NK-92 (cell line): ENCODE results near the gene ARL17B.
"Not testable (repeated sequence)": the region's sequence is repeated elsewhere in the genome, so short reads cannot be mapped to it uniquely, and the experiment has no call there.

ENCODE experiments used
- DNase-seq: peaks from one replicate; lab custom pipeline; 2025; ENCODE audit not compliant: unreplicated experiment; lab: John Stamatoyannopoulos, UW

The ARL17B gene

DNA sequence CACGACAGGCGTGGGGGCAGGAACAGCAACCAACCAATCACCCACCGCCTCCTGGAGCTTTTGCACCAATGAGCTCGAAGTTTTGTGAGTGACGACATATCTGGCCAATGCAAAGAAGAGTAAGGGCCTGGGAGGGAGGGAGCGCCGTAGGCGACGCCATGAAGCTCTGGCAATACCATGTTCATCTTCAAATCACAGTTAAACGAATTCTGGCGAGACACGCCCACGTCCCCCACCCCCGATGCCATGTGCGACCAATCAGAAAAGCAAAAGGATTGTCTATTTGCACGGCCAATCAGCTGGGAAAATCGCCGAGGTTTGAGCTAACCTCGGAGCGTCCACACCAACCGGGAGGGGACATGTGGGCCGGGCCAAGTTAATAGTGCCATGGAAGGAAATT is at the start of gene ARL17B:
Gene ARL17B, minus strand, starts transcription at position 12 of the 400 bp plus-strand sequence. CDS start 3,369 bp downstream, outside the sequence.
- DNase-seq: not testable (repeated sequence)

DNA sequence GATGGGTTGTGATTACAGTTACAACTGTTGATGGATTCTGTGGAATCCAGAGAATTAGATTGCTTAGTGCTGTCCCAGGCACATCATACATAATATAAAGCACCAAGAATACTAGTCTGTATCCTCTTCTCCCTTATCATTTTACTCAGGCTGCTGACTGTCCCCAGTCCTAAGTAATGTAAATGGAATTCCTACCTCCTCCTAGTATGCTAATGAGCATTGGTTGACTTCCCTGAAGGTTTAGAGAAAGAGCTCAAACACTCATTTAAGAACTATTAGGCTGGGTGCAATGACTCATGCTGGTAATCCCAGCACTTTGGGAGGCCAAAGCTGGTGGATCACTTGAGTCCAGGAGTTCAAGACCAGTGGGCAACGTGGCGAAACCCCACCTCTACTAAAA is 48.3 kb upstream of the ARL17B start:
- not testable (repeated sequence) for DNase-seq

DNA sequence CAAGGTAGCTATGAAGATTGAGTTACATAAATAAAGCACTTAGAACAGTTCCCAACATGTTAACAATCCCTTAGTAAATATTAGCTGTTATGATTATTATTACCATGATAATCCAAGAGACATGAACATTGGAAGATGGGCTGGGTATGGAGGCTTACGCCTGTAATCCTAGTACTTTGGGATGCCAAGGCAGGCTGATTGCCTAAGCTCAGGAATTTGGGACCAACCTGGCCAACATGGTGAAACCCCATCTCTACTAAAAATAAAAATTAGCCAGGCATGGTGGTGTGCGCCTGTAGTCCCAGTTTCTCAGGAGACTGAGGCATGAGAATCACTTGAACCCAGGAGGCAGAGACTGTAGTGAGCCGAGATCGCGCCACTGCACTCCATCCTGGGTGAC is 45.6 kb upstream of the ARL17B start:
- DNase-seq: not testable (repeated sequence)

DNA sequence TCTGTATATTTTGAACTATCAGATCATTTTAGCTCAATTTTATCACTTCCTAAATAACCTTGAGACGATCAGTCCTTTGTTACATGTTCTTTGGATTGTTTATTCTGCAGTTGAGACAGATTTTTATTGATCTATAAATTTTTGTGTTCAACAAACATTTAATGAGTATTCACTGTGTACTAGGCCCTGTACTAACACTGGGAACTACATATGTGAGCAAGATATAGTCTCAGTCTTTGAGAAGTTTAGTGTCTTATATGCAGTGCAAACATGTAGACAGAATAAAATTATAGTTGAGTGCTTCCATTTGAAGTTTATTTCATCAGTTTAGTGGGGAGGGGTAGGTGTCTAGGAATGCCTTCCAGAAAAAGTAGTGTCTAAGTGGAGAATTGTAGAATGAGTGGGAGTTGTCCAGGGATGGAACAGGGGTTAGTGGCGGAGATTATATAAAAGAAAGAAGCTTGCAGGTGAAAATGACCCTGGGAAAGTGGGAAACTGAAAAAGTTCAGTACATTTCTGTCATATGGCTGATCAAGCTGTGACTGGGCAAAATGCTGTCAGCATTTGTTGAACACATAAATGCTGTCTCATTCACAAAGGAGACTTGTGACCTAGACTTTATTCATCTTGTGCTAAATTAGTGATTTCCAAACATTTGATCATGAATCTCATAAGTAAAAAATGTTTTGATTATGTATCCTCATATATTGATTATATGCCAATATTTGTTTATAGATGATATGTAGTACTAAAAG is 39.6 kb upstream of the ARL17B start:
- not testable (repeated sequence) for DNase-seq

DNA sequence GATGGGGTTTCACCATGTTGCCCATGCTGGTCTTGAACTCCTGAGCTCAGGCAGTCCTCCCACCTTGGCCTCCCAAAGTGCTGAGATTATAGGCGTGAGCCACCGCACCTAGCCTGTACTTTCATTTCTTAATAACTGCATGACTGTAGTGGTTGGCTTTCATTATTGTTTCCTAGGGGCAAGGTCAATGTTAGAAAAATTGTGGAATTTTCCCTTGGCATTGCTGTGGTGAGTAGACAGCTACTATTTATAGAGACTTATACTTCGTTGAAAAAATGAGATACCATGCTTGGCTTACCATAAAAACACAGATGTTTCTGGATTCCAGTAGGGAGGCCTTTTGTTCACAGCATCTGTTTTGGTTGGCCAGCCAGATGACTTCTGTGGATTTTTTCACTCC is 39.0 kb upstream of the ARL17B start:
- not testable (repeated sequence) for DNase-seq

DNA sequence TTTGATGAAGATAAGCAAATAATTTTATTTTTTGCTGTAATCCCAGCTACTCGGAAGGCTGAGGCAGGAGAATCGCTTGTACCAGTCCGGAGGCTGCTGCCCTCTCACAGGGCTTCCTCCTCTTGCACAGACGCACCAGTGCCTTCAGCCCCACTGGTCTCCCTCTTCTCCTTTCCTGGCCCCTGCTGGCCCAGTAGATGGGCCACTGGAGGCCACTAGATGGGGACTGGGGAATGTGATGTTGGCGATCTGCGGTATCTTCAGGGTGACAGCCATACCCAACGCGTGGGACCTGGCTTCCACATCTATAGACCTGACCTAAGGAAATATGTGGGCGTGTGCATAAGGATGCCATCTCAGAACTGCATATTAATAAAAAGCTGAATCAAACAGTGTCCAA is 38.4 kb upstream of the ARL17B start:
- not testable (repeated sequence) for DNase-seq

DNA sequence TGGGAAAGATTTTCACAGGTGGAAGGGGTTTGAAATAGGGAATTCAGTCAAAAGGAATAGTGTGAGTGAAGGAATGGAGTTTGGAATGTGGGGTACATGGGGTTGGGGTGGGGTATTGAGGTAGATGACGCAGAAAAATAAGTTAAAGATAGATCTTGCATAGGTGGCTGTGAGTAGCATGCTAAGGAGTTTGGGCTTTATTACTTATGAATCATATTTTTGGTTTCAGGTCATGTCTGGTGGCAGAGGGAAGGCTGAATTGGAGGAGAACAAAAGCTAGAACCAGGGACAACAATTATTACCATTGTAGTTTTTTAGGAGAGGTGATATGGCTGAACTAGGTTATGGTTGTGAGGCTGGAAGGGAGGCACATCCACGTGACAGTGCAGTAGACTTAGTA is 34.7 kb upstream of the ARL17B start:
- not testable (repeated sequence) for DNase-seq

DNA sequence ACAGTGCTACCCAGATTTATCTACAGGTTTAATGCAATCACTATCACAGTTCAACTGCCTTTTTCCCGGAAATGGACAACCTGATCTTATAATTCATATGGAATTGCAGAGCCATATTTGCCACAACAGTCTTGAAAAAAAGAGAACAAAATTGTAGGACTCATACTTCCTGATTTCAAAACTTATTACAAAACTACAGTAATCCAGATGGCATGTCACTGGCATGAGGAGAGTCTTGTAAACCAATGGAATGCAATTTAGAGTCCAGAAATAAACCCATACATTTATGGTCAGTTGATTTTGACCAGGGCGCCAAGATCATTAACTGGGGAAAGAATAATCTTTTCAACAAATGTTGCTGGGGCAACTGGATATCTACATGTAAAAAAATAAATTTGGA is 32.1 kb upstream of the ARL17B start:
- DNase-seq: not testable (repeated sequence)

DNA sequence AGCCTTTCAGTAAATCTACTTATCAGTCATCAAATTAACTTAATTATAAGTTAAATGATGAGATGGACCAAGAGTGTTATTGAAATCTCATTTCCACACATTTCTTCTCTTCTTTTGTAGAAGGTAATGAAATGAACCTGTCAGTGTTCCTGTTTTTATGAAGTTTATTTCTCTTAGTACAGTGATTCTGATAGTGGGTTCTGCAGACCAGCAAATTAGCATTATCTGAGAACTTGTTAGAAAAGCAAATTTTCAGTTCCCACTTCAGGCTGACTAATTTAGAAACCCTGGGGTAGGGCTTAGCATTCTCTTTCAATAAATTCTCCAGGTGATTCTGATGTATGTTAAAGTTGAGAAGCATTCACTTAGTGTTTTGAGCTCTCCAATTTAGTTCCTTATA is 23.9 kb upstream of the ARL17B start:
- DNase-seq: not testable (repeated sequence)

DNA sequence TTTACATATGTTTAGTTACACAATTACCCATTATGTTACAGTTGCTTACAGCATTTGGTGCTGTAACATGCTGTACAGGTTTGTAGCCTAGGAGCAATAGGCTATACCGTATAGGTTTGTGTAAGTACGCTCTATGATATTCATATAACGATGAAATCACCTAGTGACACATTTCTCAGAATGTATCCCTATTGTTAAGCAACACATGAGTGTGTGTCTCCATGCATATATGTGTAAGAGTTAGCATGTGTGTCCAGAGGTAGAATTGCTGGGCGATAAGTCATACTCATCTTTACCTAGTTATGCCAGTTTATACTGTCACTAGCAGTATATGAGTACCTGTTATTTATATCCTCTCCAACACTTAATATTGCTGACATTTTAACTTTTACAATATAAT is 21.6 kb upstream of the ARL17B start:
- not testable (repeated sequence) for DNase-seq

DNA sequence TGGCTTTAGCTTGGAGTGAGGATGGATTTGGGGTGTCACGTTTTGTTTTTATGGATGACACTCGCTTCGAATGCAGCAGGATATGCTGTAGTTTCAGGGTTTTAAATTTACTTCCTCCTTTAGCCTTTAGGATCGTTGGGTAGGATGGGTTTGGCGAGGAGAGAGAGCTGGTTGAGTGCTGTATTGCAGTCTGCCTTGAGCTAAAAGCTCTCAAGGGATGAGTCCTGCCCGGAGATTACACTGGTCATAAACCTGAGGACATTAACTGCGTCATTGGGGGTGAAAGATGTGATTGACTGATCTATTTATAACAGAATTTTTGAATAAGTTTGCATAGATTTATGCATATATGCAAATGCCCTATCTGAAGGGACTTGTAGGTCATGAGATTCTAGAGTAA is 11.9 kb upstream of the ARL17B start:
- DNase-seq: not testable (repeated sequence)

DNA sequence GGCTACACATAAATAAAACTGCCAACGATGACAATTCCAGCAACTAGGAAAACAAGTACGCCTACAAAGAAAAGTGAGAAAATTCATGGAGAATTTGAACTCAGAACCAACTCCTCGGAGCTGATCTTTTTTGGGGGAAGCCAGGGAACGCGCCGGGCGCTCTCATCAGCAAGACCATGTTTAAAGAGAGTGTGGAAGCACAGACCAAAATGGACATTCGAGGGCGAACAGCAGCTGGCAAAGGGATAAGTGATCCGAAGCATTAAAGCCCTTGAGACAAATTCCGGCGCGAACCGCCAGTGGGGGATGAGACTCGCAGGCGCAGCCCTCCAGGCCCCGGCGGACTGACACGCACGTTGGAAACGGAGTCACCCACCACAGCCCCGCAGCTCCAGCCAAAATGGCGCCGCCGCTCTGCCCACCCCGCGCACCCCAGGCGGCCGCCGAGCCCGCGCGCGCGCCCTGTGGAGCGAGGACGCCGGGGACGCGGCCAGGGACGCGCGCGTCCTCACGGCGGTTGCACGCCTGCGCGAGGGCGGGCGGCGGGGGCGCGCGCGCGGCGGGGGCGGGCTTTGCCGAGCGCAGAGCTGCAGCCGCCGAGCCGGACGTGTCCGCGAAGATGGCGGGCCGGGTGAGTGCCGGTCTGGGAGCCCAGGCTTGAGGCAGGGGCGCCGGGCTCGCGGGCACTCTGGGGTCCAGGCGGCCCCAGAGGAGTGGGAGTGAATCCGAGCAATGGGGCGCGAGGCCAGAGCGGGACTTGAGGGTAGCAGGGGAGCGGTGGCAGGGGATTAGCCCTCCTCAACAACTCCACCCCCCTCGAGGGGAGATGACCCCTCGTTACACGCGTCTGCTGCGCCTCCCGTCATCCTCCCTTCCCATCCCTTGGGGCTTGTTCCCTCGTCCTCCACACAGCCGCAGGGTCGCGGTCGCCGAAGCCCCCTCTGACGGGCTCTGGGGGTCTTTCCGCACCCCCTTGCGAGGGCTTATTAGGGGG is 11.0 kb upstream of the ARL17B start:
- DNase-seq: not testable (repeated sequence)

DNA sequence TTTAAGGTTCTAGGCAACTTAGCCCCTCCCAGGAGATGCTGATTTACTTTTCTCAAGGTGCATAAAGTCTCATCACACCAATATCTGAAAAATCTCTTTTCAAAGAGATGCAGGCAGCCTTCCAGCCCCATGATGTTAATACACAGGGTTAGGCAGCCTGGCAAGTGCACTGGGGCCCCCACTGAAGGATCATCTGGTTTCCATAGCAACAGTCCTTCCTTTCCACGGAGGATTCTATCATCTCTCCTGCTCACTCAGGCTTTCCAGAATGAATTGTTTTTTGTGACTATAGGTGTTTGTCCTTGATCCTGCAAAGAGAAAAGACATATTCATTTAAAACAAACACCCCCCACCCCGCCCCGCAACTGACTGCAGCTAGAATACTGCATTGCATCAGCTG is 6.0 kb upstream of the ARL17B start:
- DNase-seq: not testable (repeated sequence)

DNA sequence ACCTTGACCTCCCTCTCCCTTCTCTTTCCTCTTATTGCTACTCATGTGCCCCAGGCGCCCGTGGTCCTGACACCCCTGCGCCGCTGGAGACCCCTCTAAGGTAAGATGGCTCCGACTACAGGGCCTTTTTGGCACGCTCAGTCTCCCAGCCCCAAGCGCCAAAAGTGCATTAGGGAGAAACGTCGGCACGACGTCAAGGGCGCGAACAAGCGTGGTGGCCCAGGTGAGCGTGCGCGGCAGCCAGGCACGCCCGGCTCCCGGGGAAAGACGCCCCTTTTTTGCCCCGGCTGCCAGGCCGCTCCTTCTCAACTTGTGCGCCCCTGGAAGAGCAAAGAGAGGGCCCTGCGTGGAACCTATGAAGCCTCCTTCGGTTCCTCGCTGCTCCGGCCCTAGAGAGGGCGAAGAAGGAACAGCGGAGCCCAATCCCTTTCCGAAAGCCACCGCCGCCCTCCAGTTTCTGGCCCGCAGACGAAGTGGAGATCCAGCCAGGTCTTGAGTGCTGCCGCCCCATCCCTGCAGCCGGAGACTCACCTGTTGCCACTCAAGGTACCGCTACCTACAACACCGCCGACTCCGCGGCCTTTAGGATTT is 326 bp downstream of the ARL17B start:
- DNase-seq: not testable (repeated sequence)

DNA sequence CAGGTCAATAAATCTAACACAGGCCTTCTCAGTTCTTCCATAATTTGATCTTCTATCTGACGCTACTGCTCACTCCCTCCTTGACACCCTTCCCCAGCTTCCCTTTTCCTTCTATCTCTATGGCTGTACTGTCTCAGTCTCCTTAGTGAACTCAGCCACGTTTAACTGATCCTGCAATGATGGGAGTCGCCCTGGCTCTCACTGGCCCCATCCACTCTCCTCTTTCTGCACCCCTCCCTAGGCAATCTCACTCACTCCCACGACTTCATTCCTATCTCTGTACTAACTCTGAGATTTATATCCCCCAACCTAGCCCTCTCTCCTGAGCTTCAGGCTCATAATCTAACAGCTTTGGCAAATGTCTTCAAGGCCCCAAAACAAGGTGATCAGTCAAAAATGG is 7.7 kb downstream of the ARL17B start:
- not testable (repeated sequence) for DNase-seq

DNA sequence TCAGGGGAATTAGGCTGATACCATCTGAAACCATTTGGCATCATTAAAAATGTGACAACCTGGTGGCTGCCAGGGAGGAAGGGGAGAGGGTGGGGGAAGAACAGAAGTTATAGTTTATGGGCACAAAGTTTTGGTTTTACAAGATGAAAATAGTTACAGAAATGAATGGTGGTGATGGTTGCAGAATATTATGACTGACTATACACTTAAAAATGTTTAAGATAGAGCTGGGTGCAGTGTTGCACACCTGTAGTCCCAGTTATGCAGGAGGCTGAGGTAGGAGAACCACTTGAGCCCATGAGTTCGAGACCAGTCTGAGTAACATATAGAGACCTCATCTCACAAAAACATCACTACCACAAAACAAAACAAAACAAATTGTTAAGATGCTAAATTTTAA is 12.5 kb downstream of the ARL17B start:
- DNase-seq: not testable (repeated sequence)

DNA sequence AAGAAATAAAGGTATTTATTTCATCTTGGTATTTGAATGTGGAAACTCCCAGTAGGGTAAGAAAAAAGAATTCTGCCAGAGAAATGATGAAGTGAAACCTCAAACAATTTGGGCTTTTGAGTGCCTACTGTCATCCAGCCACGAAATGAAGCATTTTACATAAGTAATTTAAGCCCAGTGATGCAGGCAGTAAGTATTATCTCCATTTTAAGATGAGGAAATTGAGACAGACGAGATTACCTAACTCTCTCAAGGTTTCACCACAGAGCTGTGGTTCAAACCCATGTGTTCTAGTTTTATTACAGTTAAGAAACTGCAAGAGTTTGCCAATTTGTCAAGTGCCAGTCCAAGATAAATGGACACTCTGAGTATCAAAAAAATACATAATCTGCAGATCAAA is 13.2 kb downstream of the ARL17B start:
- not testable (repeated sequence) for DNase-seq

DNA sequence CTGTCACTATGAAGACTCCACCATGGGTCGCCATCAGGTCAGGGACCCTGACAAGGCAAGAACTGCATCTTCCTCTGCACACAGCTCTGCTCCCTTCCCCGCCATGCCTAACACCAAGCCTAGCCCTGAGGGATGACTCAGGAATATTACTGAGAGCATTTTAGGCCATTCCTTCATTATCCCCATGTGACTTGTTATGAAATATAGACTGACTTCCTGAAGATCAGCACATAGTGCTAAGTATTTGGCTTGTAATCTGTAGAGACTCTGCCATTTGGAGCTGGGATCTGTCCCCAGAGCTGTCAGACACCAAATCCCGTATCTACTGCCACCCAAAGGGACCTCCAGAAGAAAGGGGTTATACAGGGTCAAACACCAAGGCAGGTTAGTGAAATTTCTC is 19.4 kb downstream of the ARL17B start:
- DNase-seq: not testable (repeated sequence)

DNA sequence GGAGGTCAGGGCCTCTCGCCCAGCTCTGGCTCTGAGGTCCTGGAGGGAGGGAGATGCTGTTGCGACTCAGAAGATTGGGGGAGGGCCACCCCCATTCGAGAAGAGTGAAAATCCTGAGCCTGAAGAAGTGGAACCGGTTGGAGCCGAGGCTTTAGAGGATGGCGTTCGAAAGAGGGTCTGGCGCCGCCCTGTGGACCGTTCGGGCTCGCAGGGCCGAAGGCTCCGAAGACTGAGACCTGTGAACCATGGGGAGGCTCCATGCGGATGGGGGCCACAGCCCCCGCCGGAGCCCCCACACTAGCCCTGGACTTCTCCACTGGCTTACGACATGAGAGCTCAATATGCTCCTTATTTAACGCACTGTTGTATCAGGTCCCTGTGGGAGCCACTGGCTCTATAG is 20.3 kb downstream of the ARL17B start:
- not testable (repeated sequence) for DNase-seq

DNA sequence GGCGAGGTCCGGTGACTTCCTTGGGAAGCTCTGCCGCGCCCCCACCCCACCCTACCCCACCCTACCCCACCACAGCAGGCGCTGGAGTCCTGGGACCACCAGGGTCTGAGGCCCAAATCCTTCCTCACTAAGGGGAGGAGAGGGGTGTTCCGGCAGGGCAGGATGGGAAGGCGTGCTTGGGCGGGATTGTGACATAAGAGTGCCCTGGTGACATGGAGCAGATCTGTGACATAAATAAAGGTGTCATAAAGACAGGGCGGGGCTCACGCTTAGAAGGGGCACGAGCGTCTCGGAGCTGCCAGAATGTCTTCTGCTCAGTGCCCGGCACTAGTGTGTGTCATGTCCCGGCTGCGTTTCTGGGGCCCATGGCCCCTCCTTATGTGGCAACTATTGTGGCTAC is 66.7 kb downstream of the ARL17B start, which contains the start of gene LRRC37A:
Gene LRRC37A, plus strand, starts transcription at position 301 of the 400 bp plus-strand sequence. Its CDS starts 3 bp downstream, at position 304.
- DNase-seq: not testable (repeated sequence)

DNA sequence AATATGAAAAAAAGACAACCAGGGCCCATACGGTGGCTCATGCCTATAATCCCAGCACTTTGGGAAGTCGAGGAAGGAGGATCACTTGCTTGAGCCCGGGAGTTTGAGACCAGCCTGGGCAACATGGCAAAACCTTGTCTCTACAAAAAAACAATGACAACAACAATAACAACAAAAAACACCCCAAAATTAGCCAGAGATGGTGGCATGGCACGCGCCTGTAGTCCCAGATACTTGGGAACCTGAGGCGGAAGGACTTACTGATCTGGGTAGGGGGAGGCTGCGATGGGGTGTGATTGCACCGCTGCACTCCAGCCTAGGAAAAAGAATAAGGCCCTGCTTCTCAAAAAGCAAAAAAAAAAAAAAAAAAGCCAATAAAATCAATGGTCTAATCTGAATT is 69.9 kb downstream of the ARL17B start:
- DNase-seq: not testable (repeated sequence)
